Activated CD4-positive, CD25-positive, alpha-beta regulatory T cell treated with anti-CD3 and anti-CD28 coated beads, Interleukin-2, amount 50 U/mL, for 72 hours (primary cell): Measurements from ENCODE around the gene TMBIM6.
"Not testable (repeated sequence)": the region's sequence is repeated elsewhere in the genome, so short reads cannot be mapped to it uniquely, and the experiment has no call there.

Source experiments
- DNase-seq: peaks from one replicate; pipeline ENCODE4 v3.0.0; 2021

Gene TMBIM6

GRCh38 chr12:49730568-49731101 lies 10.7 kb upstream of the TMBIM6 start:
- no peak for DNase-seq

GRCh38 chr12:49733219-49734017 lies 7.9 kb upstream of the TMBIM6 start:
- DNase-seq: no peak

GRCh38 chr12:49734900-49735299 lies 6.5 kb upstream of the TMBIM6 start:
- not testable (repeated sequence) for DNase-seq

- DNase-seq: not testable (repeated sequence)
Measured at GRCh38 chr12:49738721-49739120, 2.6 kb upstream of the TMBIM6 start.

GRCh38 chr12:49740277-49740676 lies 1.1 kb upstream of the TMBIM6 start:
- DNase-seq: not testable (repeated sequence)

GRCh38 chr12:49741882-49742620 lies 694 bp downstream of the TMBIM6 start:
- peak; percentile 88 for DNase-seq

GRCh38 chr12:49744363-49744885 lies 3.1 kb downstream of the TMBIM6 start:
- DNase-seq: no peak

- DNase-seq: no peak
Measured at GRCh38 chr12:49748306-49748705, 6.9 kb downstream of the TMBIM6 start.

- no peak for DNase-seq
Measured at GRCh38 chr12:49748800-49749199, 7.4 kb downstream of the TMBIM6 start.

GRCh38 chr12:49750027-49750995 lies 9.0 kb downstream of the TMBIM6 start:
- no peak for DNase-seq

GRCh38 chr12:49750996-49751393 lies 9.6 kb downstream of the TMBIM6 start:
- no peak for DNase-seq

- DNase-seq: no peak
Measured at GRCh38 chr12:49761677-49762467, 20.5 kb downstream of the TMBIM6 start.

- no peak for DNase-seq
Measured at GRCh38 chr12:49762468-49762847, 21.1 kb downstream of the TMBIM6 start.

GRCh38 chr12:49763006-49763591 lies 21.7 kb downstream of the TMBIM6 start:
- peak; percentile 76 for DNase-seq

- DNase-seq: no peak
Measured at GRCh38 chr12:49764126-49764525, 22.8 kb downstream of the TMBIM6 start.

- no peak for DNase-seq
Measured at GRCh38 chr12:49766115-49766455, 24.7 kb downstream of the TMBIM6 start.

GRCh38 chr12:49767333-49767732 lies 26.0 kb downstream of the TMBIM6 start:
- DNase-seq: no peak

- not testable (repeated sequence) for DNase-seq
Measured at GRCh38 chr12:49773102-49773501, 31.7 kb downstream of the TMBIM6 start.

GRCh38 chr12:49776413-49776812 lies 35.1 kb downstream of the TMBIM6 start:
- DNase-seq: no peak

- no peak for DNase-seq
Measured at GRCh38 chr12:49776858-49777257, 35.5 kb downstream of the TMBIM6 start.

- DNase-seq: no peak
Measured at GRCh38 chr12:49777341-49777740, 36.0 kb downstream of the TMBIM6 start.
